GM13977 (cell line): Measurements from ENCODE around the gene ZFYVE21.

ENCODE experiments used
- DNase-seq: peaks from one replicate; pipeline ENCODE4 v3.0.0; 2012; ENCODE audit warnings: low spot score
- in situ Hi-C: fragments of 300-500 bp; cut with MboI; formaldehyde crosslinking; loops from one replicate; pipeline ENCODE4 v1.12.0; 2022; ENCODE audit warnings: low sequenced_read_pairs, low pct_unique_long_range_greater_than_20kb, mixed read lengths, inconsistent platforms; ENCODE audit not compliant: unreplicated experiment
- TF ChIP-seq, protein P1 (sequence below): IDR thresholded peaks from 2 replicates; pipeline ENCODE4 v1.5.1; 2012; ENCODE audit warnings: mild to moderate bottlenecking, control low read depth; ENCODE audit not compliant: insufficient read depth; ENCODE audit errors: extremely low read depth, missing control alignments

ZFYVE21 gene

DNA sequence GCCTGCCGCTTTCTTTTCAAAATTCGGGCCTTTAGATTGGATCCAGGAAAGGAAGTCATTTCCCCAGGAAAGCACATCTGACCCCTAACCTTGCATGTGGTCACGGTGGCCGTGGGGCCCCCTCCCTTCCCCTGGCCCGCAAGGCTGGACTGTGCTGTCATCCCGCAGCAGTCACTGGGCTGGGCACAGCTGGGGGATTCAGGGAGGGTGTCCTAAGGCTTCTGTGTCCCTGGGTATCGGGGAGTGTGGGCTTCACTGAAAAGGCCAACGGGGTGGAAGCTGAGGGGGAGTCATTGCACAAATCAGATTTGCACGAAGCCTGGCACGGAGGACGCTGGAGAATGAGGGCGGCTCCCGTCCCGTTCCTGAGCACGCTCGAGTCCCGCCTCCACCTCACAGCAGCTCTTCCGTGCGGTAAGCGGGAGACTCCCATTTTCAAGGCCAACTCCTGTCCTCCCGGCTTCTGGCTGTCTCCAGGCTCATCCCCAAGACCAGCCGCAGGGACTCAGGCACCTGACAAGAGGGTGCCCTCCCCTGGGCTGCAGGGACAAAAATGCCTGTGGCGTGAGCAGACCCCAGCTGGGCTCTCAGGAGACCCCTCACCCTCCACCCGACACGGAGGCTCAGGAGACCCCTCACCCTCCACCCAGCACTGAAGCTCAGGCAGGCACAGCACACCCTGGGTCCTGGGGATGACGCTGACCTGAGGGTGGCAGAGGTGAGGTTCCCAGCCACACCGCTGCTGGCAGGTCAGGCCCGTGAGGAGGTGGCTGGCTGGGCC, 9.9 kb upstream of the ZFYVE21 start:
- in situ Hi-C loops: no loop called here
- TF ChIP-seq, protein P1, sequence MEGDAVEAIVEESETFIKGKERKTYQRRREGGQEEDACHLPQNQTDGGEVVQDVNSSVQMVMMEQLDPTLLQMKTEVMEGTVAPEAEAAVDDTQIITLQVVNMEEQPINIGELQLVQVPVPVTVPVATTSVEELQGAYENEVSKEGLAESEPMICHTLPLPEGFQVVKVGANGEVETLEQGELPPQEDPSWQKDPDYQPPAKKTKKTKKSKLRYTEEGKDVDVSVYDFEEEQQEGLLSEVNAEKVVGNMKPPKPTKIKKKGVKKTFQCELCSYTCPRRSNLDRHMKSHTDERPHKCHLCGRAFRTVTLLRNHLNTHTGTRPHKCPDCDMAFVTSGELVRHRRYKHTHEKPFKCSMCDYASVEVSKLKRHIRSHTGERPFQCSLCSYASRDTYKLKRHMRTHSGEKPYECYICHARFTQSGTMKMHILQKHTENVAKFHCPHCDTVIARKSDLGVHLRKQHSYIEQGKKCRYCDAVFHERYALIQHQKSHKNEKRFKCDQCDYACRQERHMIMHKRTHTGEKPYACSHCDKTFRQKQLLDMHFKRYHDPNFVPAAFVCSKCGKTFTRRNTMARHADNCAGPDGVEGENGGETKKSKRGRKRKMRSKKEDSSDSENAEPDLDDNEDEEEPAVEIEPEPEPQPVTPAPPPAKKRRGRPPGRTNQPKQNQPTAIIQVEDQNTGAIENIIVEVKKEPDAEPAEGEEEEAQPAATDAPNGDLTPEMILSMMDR: no peak
- DNase-seq: no peak

DNA sequence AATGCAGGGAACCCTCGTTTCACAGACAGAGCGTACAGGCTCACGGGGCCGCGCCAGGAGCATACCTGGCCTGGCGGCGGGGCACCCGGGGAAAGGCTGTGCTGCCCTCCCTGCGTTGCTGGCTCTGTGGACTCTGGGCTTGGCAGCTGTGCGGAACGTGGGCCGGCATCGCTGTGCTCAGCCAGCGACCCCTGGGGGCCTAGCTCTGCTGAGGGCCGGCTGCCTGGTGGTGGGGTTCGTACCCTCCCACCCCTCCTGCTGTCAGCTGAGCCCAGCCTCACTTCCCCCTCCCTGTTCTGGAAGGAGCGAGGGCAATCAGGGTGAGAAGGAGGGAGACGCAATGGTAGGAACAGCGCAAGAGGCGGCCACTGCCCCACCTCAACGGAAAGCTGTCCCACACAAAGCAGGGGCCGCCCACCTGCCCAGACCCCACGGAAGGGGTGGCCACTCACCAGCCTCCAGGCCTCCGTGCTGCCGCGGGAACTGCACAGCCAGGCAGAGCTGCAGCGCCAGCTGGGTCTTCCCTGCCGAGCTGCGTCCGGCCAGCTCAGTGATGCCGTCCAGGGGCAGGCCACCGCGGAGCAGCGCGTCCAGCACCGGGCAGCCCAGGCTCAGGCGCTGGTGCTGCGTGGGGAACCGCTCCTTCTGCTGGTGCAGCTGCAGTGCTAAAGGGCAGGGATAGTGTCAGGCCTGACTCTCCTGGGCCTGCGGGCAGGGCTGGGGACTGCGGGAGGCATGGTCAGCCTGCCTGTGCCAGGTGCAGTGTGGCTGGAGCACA, 8.9 kb upstream of the ZFYVE21 start:
- DNase-seq: no peak
- in situ Hi-C loops: no loop called here
- TF ChIP-seq, protein P1: no peak

DNA sequence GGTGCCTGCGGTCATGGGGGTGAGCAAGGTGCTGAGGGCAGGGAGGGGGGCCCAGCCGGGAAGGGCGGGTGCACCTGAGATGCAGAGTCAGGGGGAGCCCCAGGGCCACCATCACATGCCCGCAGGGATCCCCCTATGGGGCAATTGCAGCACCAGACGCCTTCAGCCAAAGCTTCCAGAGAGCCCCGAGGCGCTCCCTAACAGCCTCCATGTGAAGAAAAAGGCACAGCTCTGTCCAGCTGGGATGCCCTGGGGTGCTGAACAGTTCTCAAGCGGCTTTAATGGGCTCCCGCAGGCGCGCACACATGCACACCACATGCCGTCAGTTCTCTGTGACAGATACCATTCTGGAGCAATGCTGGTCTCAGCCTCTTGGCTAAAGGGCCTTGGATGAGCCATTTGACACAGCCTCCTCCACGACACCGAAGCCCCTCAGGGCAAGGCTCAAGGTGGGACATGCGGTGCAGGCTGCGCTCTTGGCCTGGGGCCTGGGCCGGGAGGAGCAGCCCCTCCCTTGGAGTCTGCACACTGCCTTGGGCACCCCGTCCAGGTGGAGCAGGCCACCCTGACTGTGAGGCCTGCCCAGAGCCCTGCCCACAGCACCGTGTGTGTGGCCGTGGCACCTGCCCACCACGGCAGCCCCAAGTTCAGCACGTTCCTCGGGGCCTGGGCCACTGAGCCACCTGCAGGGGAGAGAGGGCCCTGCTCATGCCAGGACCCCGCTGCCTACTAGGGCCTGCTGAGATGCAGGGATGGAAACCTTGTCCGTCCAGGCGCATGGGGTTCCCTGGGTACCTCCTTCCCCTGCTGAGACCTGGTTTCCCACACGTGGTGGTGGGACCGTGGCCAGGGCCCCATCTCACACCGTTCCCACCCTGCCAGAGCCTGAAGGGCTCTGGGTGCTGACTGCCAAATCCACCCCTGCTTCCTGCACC, 8.0 kb upstream of the ZFYVE21 start:
- in situ Hi-C loops: no loop called here
- TF ChIP-seq, protein P1: no peak
- no peak for DNase-seq

DNA sequence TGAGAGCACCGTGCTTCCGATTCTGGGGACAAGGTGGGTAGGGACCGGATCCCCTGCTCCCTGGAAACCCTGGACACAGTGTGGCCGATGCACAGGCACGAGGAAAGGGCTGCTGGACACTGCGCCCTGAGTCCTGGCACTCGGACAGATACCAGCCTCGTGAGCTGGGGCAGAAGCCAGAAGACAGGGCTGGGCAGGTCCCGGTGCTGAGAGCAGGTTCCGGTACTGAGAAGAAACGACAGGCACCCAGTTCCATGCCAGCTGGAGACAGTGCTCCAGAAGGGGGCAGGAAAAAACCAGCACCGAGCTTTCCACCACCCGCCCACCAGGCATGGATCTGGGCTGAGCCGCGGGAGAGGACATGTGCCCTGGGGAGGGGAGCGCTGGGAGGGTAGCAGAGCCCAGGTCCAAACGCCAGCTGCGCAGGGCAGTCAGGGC, 6.8 kb upstream of the ZFYVE21 start:
- TF ChIP-seq, protein P1: no peak
- no peak for DNase-seq
- in situ Hi-C loops: no loop called here

DNA sequence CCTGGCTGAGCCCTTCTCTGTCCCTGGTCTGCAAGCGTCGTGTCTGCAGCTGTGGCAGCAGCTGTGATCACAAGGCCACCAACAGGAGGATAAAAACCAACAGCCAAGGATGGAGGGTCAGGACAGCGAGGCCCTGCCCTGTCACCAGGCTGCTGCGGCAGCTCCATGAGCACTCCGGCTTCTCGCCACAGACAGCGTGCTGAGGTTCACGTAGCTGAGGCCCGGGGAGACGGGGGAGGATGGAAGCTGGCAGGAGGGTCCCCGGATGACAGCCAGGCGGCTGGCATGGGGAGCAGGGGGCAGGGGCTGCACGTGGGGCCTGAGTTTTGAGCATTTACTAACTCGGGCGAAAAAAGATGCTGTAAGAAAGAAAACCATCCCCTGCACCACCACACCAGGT, 5.8 kb upstream of the ZFYVE21 start:
- TF ChIP-seq, protein P1: no peak
- in situ Hi-C loops: no loop called here
- no peak for DNase-seq

DNA sequence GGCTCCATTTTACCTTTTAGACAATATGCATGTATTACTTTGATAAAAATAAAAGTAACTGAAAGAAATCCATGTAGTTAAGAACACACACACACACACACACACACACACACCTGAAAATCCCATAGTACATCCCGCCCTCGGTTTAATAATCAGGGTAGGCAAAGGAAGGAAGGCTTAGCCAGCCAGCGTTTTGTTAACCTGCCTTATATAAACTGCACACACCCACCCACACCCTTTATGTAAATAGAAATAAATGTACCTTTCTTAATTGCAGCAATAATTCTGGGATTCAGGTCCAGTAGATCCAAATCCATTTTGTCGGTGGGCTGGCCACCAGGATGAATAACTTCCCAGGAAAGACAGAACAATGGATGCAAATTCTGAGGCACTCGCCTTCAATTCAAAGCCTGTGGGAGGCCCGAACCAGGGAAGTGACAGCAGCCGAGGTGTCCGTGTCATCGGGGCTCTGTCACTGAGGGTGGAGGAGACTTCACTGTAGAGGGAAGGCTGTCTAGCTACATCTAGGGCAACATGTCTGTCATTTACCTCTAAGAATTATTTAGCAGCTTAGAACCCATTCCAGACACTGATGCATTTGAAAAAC, 4.7 kb upstream of the ZFYVE21 start:
- no peak for DNase-seq
- TF ChIP-seq, protein P1: no peak
- in situ Hi-C loops: no loop called here
